DMS79 treated with DMSO at 0.1 percent for 48 hours (cell line): ENCODE results near the gene MOGAT1.
"Not testable (repeated sequence)": the region's sequence is repeated elsewhere in the genome, so short reads cannot be mapped to it uniquely, and the experiment has no call there.

Experiments
- DNase-seq: peaks from one replicate; lab custom pipeline; 2025; lab: John Stamatoyannopoulos, UW

MOGAT1 gene

DNA sequence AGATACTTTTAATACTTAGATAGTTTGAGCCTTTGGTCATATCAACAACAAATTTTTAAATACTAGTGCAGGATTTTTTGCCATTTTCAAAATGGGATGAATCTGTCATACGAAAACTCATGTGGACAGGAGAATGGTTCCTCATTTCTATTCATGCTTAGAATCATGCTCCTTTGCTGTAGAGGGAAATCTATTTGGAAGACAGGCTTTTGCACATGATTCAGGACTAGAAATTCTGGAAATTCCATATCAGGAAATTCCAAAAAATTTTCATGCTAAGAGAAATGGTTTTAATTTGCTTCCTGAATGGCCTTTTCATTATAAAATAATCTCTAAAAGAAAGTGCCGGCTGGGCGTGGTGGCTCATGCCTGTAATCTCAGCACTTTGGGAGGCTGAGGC is 39.3 kb downstream of the MOGAT1 start:
- DNase-seq: no peak

DNA sequence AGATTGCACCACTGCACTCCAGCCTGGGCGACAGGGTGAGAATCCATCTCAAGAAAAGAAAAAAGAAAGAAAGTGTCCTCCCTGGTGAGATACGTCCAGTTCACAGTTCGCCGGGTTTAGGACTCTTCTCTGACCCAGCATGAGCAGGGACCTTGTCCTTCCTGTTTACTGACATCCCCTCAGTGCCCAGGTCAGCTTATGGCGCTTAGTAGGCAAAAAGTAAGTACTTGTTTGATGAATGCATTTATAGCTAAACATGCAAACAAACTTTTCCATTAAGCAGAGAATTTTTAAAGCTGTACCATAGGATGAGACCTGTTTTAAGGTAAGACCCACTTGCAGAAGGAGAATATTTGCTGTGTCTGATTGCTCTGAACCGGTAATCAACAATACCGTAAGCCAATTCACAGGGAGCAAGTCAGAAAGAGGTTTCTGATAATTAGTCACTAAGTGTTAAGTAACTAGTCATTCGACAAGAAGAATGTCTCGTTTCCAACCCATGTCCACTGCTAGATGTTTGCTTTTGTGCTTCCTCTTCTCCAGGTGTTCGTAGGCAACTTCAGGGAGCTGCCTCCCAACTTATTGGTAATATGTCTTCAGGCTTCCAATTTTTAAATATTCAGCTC is 40.0 kb downstream of the MOGAT1 start:
- no peak for DNase-seq

DNA sequence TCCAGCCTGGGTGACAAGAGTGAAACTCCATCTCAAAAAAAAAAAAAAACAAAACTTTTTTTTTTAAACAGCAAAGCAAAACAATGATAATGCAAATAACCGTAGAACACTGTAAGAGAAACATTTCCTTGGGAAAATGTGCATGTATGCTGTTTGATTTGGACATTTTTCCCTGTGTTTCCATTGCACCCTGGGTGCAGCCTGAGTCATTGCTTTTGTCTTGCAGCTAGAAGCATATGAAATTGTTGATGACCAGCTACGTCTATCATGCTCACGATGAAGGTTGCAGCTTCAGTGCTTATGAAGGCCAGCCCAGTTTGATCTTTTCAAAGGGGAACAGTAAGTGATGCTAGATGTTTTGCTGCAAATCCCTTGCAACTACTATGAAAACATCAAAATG is 41.5 kb downstream of the MOGAT1 start:
- DNase-seq: no peak

DNA sequence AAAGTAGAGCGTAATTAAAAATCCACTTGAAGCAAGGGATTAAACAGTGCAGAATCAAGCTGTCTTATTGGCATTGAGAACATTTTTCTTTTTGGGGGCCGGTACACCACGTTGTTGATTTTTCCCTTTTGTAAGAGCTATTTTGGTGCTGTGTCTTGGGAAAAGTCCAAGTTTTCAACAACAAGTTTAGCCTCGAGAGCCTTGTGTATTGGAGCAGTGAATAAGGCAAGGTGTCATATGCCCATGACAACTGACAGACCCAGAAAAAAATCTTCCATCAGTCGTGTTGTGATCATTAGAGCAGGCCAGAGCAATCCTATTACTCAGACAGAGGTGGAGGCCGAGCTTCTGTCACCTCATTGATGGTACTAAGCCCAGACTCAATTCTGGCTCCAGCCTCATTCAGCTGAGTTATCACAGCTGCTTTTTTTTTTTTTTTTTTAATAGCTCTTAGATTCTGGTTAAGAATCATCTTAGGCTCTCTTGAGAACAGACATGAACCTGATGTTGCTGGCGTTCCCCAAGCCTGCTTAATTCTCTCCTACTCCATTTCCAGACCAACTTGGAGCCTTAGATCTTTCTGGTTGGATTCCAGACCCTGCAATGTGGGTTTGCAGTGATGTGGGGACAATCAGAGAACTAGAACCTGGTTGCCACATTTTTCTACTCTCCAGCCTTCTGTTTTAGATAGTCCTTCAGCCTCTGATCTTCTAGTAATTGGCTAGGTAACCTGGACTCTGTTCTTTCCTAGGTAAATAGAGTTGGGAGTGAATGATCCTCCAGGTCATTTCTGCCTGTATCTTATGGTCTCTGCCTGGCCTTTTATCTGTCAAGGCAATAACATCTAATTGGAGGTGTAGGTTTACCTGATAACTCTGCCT is 43.1 kb downstream of the MOGAT1 start:
- peak; percentile 87 for DNase-seq

DNA sequence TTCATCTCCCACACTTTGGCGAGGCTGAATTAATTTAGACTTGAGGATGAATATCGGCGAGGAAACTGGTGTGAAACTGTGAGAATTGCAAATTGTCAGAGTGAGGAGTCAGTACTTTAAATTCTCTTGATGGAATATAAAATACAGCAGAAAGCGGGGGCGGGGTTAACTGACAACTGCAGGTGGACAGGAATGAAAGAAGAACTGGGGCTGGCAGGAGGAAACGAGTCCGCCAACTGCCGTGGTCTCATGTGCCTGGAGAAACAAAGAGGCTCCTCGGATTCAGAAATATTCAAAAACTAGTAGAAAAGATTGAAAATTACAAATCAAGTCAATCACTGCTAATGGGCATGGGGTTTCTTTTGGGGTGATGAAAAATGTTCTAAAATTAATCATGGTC is 44.3 kb downstream of the MOGAT1 start:
- no peak for DNase-seq

DNA sequence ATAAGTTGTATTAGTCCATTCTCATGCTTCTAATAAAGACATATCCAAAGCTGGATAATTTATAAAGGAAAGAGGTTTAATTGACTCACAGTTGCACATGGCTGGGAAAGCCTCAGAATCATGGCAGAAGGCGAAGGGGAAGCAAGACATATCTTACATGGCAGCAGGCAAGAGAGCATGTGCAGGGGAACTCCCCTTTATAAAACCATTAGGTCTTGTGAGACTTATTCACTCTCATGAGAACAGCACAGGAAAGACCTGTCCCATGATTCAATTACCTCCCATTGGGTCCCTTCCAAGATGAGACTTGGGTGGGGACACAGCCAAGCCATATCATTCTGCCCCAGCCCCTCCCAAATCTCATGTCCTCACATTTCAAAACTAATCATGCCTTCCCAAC is 48.3 kb downstream of the MOGAT1 start:
- not testable (repeated sequence) for DNase-seq

DNA sequence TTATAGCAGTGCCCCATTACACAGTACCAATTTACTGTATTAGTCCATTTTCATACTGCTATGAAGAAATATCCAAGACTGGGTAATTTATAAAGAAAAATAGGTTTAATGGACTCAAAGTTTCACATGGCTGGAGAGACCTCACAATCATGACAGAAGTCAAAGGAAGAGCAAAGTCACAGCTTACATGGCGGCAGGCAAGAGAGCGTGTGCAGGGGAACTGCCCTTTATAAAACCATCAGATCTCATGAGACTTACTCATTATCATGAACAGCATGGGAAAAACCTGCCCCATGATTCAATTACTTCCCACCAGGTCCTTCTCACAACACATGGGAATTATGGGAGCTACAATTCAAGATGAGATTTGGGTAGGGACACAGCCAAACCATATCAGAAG is 50.1 kb downstream of the MOGAT1 start:
- DNase-seq: not testable (repeated sequence)

DNA sequence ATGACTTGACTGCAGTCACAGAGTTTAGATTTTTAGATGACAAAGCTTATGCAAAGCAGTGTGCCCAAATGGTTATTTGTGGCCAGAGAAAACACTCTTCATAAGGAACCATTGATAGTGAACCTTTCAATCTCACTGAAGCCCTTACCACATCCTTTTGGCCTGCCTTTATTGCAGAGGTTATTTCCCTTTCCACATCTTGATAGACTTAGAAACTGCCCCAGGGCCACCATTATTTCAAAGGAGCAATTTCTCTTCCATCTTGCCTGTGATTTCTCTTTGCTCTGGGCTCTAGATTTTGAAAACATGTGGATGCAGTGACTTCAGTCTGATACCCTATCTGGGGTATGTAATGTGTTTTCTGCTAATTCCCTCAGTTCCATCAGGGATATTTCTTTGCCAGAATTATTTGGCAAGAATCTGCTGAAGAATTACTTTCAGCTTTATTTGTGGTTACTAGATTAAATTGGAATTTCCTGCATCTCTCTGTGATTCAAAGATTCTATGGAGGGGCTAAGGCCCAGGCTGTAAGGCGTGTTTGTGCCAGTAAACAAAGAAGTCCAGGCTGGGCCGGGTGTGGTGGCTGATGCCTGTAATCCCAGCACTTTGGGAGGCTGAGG is 51.0 kb downstream of the MOGAT1 start:
- no peak for DNase-seq

DNA sequence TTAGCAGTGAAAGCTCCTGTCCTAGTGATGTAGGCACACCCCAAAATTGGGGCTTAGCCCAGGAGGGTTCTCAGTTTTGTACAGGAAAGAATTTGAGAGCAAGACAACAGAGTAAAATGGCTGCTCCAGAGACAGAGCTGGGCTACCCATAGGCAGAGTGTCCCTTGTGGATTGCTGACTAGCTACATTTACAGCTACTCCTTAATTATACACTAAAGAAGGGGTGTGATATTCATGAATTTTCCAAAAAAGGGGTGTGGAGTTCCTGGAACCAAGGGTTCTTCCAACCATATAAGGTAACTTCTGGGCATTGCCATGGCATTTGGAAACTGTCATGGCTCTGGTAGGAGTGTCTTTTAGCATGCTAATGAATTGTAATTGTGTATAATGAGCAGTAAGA is 52.8 kb downstream of the MOGAT1 start:
- no peak for DNase-seq

DNA sequence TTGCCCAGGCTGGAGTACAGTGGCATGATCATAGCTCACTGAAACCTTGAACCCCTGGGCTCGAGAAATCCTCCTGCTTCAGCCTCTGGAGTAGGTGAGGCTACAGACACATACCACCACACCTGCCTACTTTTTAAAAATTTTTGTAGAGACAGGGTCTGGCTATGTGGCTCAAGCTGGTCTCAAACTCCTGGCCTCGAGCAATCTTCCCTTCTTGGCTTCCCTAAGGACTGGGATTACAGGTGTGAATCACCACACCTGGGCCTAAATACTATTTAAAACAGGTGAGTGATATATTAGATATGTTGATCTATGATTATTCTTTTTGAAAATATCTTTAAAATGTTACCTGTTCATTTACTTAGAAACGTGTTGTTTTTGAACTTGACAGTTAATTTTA is 57.2 kb downstream of the MOGAT1 start:
- DNase-seq: no peak

DNA sequence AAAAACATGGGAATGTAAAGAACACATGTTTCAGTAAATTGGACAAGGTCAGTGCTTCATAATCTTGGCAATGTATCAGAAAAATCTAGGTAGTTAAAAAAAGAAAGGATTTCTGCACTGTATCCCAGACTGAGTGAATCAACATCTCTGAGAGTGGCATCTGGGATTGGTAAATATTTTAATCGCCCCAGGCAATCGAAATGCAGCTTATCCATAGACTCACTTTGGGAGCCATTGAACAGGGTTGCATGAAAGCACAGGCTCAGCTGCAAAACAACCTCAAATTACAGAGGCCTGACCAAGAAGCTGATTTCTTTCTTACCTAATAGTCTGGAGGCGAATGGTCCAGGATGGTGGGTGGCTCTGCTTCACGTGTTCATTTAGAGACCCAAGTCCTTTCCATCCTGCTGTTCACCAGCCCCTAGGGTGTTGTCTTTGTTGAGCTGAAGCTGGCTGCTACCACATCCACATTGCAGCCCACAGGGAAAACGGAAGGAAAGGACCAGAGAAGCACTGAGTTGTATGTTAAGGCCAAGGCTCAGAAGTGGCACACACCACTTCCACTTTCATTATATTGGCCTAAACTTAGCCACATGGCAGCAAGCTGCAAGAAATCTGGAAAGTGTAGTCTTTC is 59.0 kb downstream of the MOGAT1 start:
- no peak for DNase-seq

DNA sequence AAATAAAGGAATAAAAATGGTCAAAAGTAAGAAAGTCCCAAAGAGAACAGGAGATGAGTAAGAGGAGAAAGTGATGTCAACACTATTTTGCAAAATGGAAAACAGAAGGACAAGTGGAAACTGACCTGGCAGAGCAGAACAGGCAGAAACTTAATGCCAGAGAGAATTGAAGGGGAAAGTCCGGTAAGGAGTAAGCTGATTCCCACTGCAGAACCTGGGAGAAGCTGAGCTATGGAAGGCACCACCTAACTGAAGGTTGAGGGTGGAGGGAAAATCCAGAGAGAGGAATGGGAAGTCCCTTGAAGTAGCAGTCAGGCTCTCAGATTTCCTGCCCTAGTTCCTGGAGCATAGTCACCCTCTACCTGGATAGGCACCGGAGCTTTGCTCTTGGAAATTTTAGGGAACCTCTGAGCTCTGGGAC is 59.8 kb downstream of the MOGAT1 start:
- no peak for DNase-seq

DNA sequence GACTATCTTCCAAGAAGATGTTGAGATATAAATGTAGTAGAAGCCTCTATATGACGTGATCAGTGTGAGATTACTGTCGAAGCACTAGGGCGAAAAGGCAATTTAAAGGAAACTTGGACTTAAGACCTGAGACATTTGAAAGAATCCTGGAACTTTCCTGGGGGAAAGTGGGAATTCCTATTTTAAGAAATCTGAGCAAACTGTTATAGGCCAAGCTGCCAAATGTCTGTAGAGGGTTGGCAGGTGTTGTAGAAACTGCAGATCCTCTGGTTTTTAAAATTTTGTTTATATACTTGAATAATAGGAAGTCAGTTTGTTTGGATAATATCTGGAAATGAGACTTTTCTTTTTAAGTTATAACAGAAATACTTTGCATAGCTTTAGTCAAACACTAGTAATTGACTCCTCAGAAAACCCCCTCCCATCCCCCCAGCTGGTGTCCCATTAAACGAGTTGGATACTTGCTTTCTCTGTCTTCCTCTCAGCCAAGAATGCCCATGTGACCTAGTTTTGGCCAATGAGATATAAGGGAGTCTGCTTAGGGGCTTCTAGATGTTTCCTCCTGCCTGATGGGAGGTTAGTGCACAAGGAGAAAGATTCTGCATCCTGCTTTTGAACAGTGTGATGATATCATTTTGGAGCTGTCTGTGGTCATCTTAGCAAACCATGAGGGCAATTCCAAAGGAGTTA is 61.2 kb downstream of the MOGAT1 start:
- no peak for DNase-seq

DNA sequence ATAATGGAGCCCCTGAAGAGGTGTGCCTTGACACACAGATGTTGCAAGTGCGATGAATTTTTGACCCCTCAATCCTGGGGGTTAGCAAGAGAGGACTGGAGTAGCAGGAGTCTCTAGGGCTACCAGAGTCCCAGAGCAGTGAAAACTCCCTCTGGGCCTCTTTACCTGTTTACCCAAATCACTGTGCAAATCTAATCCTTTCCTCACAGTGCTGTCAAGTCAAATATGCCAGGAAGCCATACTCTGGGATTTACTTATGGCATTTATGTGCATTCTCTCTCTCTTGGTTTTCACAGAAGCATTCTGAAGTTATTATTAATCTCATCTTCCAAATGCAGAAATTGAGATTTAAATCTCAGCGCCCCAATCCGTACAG is 62.0 kb downstream of the MOGAT1 start:
- DNase-seq: no peak

DNA sequence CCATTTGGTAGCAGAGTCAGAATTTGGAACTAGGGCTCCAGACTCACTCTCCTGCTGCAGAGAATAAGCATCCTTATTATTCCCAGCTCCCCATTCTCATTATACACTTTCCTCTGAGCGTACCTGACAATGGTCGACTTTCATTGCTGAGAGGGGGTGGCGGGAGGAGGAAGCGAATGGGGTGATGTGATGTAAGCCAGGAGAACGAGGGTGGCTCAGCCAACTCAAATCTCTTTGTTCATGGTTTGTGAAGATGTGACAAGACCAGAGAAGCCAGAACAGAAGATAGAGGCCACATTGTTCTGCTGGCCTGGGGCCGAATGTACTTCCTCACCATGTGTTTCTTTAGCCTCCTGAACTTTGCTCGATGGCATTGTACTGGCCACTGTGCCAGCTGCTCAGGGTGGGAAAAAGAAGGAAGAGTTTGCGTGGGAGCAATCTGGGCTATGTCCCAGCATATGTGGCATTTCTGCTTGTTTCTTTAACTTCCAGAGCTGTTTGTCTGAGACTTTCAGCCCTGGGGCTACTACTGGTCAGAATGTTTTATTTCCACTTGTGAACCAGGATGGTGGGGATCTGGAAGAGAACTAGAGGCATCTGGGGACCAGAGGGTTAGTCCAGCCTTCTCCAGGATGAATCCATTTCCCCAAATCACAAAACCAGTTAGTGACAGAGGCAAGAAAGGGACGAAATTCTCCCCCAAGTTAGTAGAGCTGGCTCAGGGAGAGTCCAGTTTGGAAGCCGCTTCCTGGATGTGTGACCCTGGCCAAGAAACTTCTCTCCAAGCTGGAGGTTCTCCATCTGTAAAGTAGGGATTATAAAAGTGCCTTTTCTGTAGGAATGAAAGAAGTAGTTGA is 62.6 kb downstream of the MOGAT1 start:
- no peak for DNase-seq

DNA sequence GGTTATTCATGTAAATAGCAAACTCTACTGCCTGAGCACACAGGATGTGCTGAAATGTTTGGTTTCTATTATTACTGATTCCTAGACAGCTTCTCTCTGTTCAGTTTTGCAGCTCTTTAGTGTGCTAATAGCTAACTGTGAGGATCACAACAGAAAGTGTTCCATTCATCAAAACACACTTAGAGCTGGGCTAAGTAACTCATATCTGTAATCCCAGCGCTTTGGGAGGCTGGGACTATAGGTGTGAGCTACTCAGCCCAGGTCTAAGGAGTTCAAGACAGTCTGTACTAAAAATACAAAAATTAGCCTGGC is 63.2 kb downstream of the MOGAT1 start:
- no peak for DNase-seq

DNA sequence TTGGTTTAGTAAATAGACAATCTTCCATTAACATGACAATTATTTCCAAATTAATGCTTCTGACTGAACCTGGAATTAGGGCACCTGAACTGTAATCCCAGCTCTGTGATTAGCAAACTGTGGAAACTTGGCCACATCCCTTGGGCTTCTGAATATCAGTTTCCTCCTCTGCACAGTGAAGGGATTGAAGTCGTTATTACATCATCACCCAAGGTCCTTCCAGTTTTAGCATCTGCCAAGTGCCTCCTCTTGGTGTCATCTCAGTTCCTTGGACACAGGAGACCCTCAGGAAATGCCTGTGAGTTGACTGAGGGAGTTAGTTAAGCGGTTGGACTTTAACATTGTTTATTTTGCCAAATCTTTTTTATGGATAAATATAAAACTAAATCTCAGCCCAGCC is 64.8 kb downstream of the MOGAT1 start:
- no peak for DNase-seq

DNA sequence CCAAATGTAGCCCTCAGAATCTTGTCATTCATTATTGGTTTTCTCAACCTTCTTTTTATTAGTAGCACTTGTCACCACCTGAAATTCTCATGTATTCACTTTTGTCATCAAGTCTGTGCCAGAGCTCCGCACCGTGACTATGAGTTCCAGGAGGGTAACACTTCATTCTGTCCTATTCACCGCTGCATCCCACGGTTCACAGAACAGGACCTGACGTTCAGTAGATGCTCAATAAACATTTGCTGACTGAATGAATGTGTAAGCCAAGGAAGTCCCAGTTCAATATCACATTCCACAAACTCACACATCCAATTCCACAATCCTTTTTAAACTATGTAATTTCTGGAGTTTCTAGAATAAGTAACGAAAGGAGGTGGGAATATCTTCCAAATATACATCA is 65.5 kb downstream of the MOGAT1 start:
- DNase-seq: no peak

DNA sequence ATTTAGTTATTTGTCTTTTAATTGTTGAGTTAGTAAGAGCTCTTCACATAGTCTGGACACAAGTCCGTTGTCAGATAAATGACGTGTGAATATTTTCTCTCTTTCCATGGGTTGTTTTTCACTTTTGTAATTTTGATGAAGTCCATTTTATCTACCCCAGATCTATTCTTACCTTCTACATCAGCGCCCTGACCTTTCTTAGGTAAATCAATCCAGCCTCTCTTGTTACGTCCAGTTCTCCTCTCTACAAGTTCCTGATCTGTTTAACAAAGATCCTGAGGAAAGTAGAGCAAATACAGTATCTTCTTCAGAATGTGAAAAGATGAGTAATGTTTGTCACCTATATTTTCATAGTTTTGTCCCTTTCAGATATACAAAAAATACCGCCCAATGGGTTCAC is 66.9 kb downstream of the MOGAT1 start:
- no peak for DNase-seq

DNA sequence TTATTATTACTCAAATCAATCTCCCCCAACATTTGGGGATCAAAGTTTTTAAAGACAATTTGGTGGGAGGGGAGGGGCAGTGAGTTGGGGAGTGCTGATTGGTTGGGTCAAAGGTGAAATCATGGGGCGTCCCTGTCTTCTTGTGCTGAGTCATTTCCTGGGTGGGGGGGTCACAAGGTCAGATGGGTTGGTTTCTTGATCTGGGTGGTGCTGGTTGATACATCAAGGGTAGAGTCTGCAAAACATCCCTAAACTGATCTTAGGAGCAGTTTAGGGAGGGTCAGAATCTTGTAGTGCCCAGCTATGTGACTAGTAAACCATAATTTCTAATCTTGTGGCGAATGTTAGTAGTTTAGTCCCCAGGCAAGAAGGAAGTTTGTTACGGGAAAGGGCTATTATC is 67.4 kb downstream of the MOGAT1 start:
- DNase-seq: no peak

DNA sequence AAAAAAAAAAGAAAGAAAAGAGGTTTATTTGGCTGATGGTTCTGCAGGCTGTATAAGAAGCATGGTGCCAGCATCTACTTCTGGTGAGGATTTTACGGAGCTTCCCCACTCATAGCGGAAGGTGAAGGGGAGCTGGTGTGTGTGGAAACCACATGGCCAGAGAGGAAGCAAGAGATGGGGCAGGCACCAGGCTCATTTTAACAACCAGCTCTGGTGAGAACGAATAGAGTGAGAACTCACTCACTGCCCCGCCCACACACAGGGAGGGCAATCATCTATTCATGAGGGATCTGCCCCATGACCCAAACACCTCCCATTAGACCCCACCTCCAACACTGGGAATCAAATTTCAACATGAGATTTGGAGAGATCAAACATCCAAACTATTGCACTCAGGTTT is 68.5 kb downstream of the MOGAT1 start:
- no peak for DNase-seq
